Esophagus squamous epithelium (tissue), 4 donors: Measurements from ENCODE around the gene GRID2.

Experiments
- CTCF ChIP-seq, 6 experiments: fragments of 450-650 bp in 4 of 6; fragments of 200-600 bp in 2 of 6; sonication (generic) in 2 of 6; IDR thresholded peaks; one replicate each; pipeline ENCODE4 v1.5.1; 2016 to 2019; ENCODE audit warnings: antibody characterized with exemption in 6 of 6, mild to moderate bottlenecking in 4 of 6, moderate library complexity in 4 of 6
- POLR2A ChIP-seq, 4 donors: fragments of 450-650 bp; IDR thresholded peaks; one replicate each; pipeline ENCODE4 v1.6.1; 2017; ENCODE audit warnings: antibody characterized with exemption in 4 of 4, mild to moderate bottlenecking in 4 of 4, moderate library complexity in 3 of 4

GRCh38 chr4:92305148-92305877 is 1.5 kb downstream of the GRID2 start:
- TF ChIP-seq CTCF (IDR thresholded peaks at IDR 0.05): no peak
- TF ChIP-seq POLR2A (IDR thresholded peaks at IDR 0.05): no peak
